Common myeloid progenitor, CD34-positive (primary cell): ENCODE measurements around the gene CST4.

Source experiments
- CTCF ChIA-PET: fragments of 350-600 bp; sonication (Branson Sonifier 250); formaldehyde crosslinking; loops from one replicate; lab custom pipeline; 2021; ENCODE audit warnings: antibody characterized with exemption; lab: Charles Lee
- POLR2A ChIA-PET: fragments of 350-600 bp; sonication (Branson Sonifier 250); formaldehyde crosslinking; loops from one replicate; lab custom pipeline; 2021; ENCODE audit warnings: antibody characterized with exemption; lab: Charles Lee
- DNase-seq, 3 donors: peaks; one replicate each; pipeline versions ENCODE4 v3.0.0 to v3.0.0-alpha.2; 2013
- H3K27ac ChIP-seq, 2 experiments: 1 replicate in 1 of 2; 2 replicates in 1 of 2; pipeline ENCODE4 v1.7.0; 2013; ENCODE audit warnings: inconsistent platforms in 2 of 2, low read length in 2 of 2, mild to moderate bottlenecking in 2 of 2, low read depth in 1 of 2, moderate library complexity in 1 of 2; ENCODE audit not compliant: severe bottlenecking in 2 of 2, insufficient read depth in 1 of 2, poor library complexity in 1 of 2
- H3K27me3 ChIP-seq, 5 experiments: replicated peaks in 2 of 5; 1 replicate in 3 of 5; 2 replicates in 2 of 5; pipeline versions ENCODE4 v1.6.1 to v1.7.0; 2013; ENCODE audit warnings: low read length in 4 of 5, mild to moderate bottlenecking in 2 of 5, moderate library complexity in 2 of 5, inconsistent platforms in 1 of 5; ENCODE audit not compliant: insufficient read depth in 5 of 5, control insufficient read depth in 4 of 5
- H3K36me3 ChIP-seq, 4 experiments: 1 replicate in 2 of 4; 2 replicates in 2 of 4; pipeline versions ENCODE4 v1.6.1 to v1.7.0; 2013; ENCODE audit warnings: low read length in 3 of 4, control low read depth in 1 of 4, mild to moderate bottlenecking in 1 of 4; ENCODE audit not compliant: control insufficient read depth in 4 of 4, insufficient read depth in 4 of 4
- H3K4me1 ChIP-seq, 4 experiments: 1 replicate in 3 of 4; 2 replicates in 1 of 4; pipeline versions ENCODE4 v1.6.1 to v1.7.1; 2013; ENCODE audit warnings: low read length in 3 of 4, mild to moderate bottlenecking in 3 of 4, control low read depth in 1 of 4, inconsistent platforms in 1 of 4, moderate library complexity in 1 of 4; ENCODE audit not compliant: control insufficient read depth in 4 of 4, insufficient read depth in 4 of 4; ENCODE audit errors: control extremely low read depth in 1 of 4
- H3K4me3 ChIP-seq, 7 experiments: 1 replicate in 4 of 7; 2 replicates in 3 of 7; pipeline versions ENCODE4 v1.5.1 to v1.7.0; 2013; ENCODE audit warnings: mild to moderate bottlenecking in 7 of 7, low read length in 6 of 7, moderate library complexity in 6 of 7, inconsistent platforms in 2 of 7, low read depth in 2 of 7, control low read depth in 1 of 7; ENCODE audit not compliant: insufficient read depth in 4 of 7, control insufficient read depth in 1 of 7; ENCODE audit errors: extremely low read depth in 1 of 7
- H3K9me3 ChIP-seq, 5 experiments: 1 replicate in 4 of 5; 2 replicates in 1 of 5; pipeline versions ENCODE4 v1.6.1 to v1.7.1; 2013; ENCODE audit warnings: low read length in 4 of 5, mild to moderate bottlenecking in 2 of 5, inconsistent platforms in 1 of 5, low read depth in 1 of 5, moderate library complexity in 1 of 5; ENCODE audit not compliant: control insufficient read depth in 4 of 5, insufficient read depth in 2 of 5; ENCODE audit errors: control extremely low read depth in 1 of 5
- WGBS: methylation state at CpG from one replicate; pipeline ENCODE4 v1.1.5; 2013; ENCODE audit not compliant: insufficient coverage; 5-methylcytosine and 5-hydroxymethylcytosine counted together

Gene CST4

DNA sequence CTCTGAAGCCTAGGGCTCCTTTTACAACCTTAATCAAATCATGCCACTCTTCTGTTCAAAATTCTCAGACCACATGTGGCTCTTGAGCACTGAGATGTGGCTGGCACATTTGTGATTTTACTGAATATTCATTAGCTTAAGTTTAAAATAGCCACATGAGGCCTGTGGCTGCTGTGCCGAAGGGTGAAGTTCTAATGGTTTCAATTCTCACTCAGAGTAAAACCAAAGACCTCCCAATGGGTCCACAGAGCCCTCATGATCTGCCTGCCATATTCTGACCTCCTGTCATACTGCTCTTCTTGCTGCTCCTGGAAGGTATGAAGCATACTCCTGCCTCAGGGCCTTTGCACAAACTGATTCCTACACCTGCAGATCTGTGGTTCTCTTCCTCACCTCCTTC lies 43.3 kb downstream of the CST4 start:
- no peak overlapping the region for H3K4me3 ChIP-seq
- H3K27me3 ChIP-seq: no peaks in the 10 kb centered on the region
- no peaks in the 10 kb centered on the region for H3K9me3 ChIP-seq
- peaks cover 4 to 41% (median 20%) of the 10 kb centered on the region in 4 experiments for H3K4me1 ChIP-seq
- 67% methylated on average over 1 of the region's 1 CpG for WGBS
- ChIA-PET CTCF (no interaction called here), POLR2A (no interaction called here)
- DNase-seq: no peak
- H3K27ac ChIP-seq: no peak overlapping the region
- H3K36me3 ChIP-seq: no peaks in the 10 kb centered on the region

DNA sequence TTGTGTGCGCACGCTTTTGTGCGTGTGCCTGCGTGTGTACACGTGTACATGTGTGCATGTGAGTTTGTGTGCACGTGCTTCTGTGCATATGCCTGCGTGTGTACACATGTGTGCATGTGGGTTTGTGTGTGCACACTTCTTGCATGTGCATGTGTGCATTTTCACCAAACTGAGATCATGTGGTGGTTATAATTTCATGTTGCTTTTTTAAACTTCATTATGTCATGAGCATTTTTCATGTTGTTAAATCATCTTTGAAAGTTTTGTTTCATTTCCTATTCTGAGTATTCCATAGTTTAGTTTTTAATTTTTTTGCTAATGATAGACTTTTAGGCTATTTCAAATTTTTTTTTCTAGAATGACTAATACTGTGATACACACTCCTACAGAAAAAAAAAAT lies 44.7 kb downstream of the CST4 start:
- ChIA-PET POLR2A (no interaction called here), CTCF (no interaction called here)
- DNase-seq: peak in 1 of 3 donors; percentile 34
- 97% methylated on average over 7 of the region's 7 CpGs for WGBS
- Histone ChIP-seq H3K4me3 (no peak overlapping the region), H3K27ac (no peak overlapping the region), H3K27me3 (no peaks in the 10 kb centered on the region), H3K36me3 (no peaks in the 10 kb centered on the region), H3K9me3 (no peaks in the 10 kb centered on the region), H3K4me1 (peaks cover 4 to 54% (median 21%) of the 10 kb centered on the region in 4 experiments)

- Histone ChIP-seq H3K9me3 (no peaks in the 10 kb centered on the region), H3K4me3 (no peak overlapping the region), H3K27ac (no peak overlapping the region), H3K36me3 (no peaks in the 10 kb centered on the region), H3K27me3 (no peaks in the 10 kb centered on the region), H3K4me1 (peaks cover 4 to 59% (median 21%) of the 10 kb centered on the region in 4 experiments)
- 7% methylated on average over 3 of the region's 6 CpGs for WGBS
- CTCF ChIA-PET: no interaction called here
- POLR2A ChIA-PET: no interaction called here
- DNase-seq: peak; percentile 25 to 80 (median 73)
Observed at GRCh38 chr20:23643659-23644058, 45.2 kb downstream of the CST4 start.

GRCh38 chr20:23641936-23642751 lies 46.7 kb downstream of the CST4 start:
- ChIA-PET POLR2A (no interaction called here), CTCF (no interaction called here)
- no peaks in the 10 kb centered on the region for H3K27me3 ChIP-seq
- peaks cover 4 to 62% (median 29%) of the 10 kb centered on the region in 4 experiments for H3K4me1 ChIP-seq
- 85% methylated on average over 12 of the region's 12 CpGs for WGBS
- H3K27ac ChIP-seq: no peak overlapping the region
- no peaks in the 10 kb centered on the region for H3K9me3 ChIP-seq
- no peak overlapping the region for H3K4me3 ChIP-seq
- DNase-seq: no peak
- H3K36me3 ChIP-seq: no peaks in the 10 kb centered on the region

- 94% methylated on average over 7 of the region's 11 CpGs for WGBS
- Histone ChIP-seq H3K36me3 (no peaks in the 10 kb centered on the region), H3K4me3 (no peak overlapping the region), H3K4me1 (peaks cover under 1 to 62% (median 32%) of the 10 kb centered on the region in 4 experiments), H3K27ac (no peak overlapping the region), H3K9me3 (no peaks in the 10 kb centered on the region), H3K27me3 (no peaks in the 10 kb centered on the region)
- DNase-seq: no peak
- ChIA-PET CTCF (interaction anchor here (1.0 to 1.1 kb wide), 2 partner anchors 13 to 34 kb away, joined by 3 read pairs; no protein-coding TSS in a partner anchor), POLR2A (no interaction called here)
Observed at GRCh38 chr20:23640671-23641667, 47.9 kb downstream of the CST4 start.

DNA sequence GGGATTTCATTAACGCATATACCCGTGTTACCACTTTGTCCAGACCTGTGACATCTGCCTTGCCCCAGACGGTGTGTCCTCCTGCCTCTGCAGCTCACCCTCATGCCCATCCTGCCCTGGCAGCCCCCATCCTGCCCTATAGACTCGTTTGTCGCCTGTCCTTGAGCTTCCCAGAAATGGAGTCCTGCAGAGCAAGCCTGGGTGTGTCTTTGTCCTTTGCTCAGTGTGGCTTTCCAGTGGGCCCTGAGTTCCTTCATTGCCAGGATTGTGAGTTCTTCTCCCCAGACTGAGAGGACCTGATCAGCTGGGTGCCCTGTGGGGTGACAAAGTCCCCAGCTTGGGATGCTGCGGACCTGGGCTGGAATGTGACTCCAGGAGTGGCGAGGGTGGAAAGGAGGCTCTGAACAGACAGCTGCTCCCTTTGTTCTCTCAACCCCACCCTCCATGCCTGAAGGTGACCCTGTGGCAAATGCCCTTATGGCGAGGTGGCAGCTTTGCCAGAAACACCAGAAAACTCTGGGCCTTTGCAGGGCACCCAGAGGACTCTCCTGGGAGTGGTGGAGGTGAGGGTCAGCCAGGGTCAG lies 48.7 kb downstream of the CST4 start:
- ChIA-PET CTCF (interaction anchor here (1.0 to 1.1 kb wide), 2 partner anchors 14 to 33 kb away, joined by 3 read pairs; no protein-coding TSS in a partner anchor), POLR2A (no interaction called here)
- Histone ChIP-seq H3K27ac (no peak overlapping the region), H3K36me3 (peaks cover 0 to under 1% (median 0%) of the 10 kb centered on the region in 4 experiments), H3K4me3 (no peak overlapping the region), H3K27me3 (no peaks in the 10 kb centered on the region), H3K9me3 (no peaks in the 10 kb centered on the region), H3K4me1 (peaks cover 0 to 61% (median 28%) of the 10 kb centered on the region in 4 experiments)
- WGBS: 92% methylated on average over 5 of the region's 8 CpGs
- DNase-seq: no peak
